Measurements from ENCODE around the gene SF3A2. TPM values are rescaled to one million over a fixed set of nuclear protein-coding genes. Genes with fewer than 3 reads are reported as not detected.

Gene SF3A2
- total RNA-seq, 1 donor from 2014 or later, result 107 TPM

- H3K4me1 Mint-ChIP-seq, result peaks cover 5% of the 10 kb centered on the region
- DNase-seq (no peak), ATAC-seq (ENCODE audit: low read depth) (no peak)
- no peaks in the 10 kb centered on the region for H3K9me3 Mint-ChIP-seq
- no peak overlapping the region for H3K27ac Mint-ChIP-seq
- CTCF ChIA-PET, result no interaction called here
- no peak overlapping the region for H3K4me3 Mint-ChIP-seq
- POLR2A ChIA-PET, result no interaction called here
- no peak for TF ChIP-seq CTCF (IDR thresholded peaks at IDR 0.05)
- H3K36me3 Mint-ChIP-seq (ENCODE audit: low read depth), result peaks cover 72% of the 10 kb centered on the region
- intact Hi-C loops (cut with micrococcal nuclease), result loop anchor here (5.0 kb wide), 1 partner anchor 38 kb away; no protein-coding TSS in a partner anchor
- H3K27me3 Mint-ChIP-seq, result no peaks in the 10 kb centered on the region
Measured at GRCh38 chr19:2195361-2195760, 41.3 kb upstream of the SF3A2 start.

- DNase-seq (no peak), ATAC-seq (ENCODE audit: low read depth) (no peak)
- ChIA-PET POLR2A (interaction anchor here (0.6 kb wide), 2 partner anchors 94 to 130 kb away, joined by 3 to 6 read pairs; no protein-coding TSS in a partner anchor), CTCF (no interaction called here)
- H3K27ac Mint-ChIP-seq, result no peak overlapping the region
- intact Hi-C loops (cut with micrococcal nuclease), result loop anchor here (5.0 kb wide), 1 partner anchor 39 kb away; no protein-coding TSS in a partner anchor
- no peaks in the 10 kb centered on the region for H3K9me3 Mint-ChIP-seq
- TF ChIP-seq CTCF (IDR thresholded peaks at IDR 0.05), result no peak
- H3K27me3 Mint-ChIP-seq, result no peaks in the 10 kb centered on the region
- peaks cover 5% of the 10 kb centered on the region for H3K4me1 Mint-ChIP-seq
- peaks cover 69% of the 10 kb centered on the region for H3K36me3 Mint-ChIP-seq (ENCODE audit: low read depth)
- no peak overlapping the region for H3K4me3 Mint-ChIP-seq
Measured at GRCh38 chr19:2195914-2196313, 40.7 kb upstream of the SF3A2 start.

- Mint-ChIP-seq H3K9me3 (no peaks in the 10 kb centered on the region), H3K4me3 (no peak overlapping the region), H3K27ac (no peak overlapping the region), H3K36me3 (ENCODE audit: low read depth) (peaks cover 67% of the 10 kb centered on the region), H3K4me1 (peaks cover 5% of the 10 kb centered on the region), H3K27me3 (no peaks in the 10 kb centered on the region)
- ATAC-seq (ENCODE audit: low read depth), result no peak
- ChIA-PET CTCF (no interaction called here), POLR2A (no interaction called here)
- intact Hi-C loops (cut with micrococcal nuclease), result loop anchor here (5.0 kb wide), 1 partner anchor 40 kb away; no protein-coding TSS in a partner anchor
- DNase-seq, result no peak
- no peak for TF ChIP-seq CTCF (IDR thresholded peaks at IDR 0.05)
Measured at GRCh38 chr19:2197270-2197669, 39.4 kb upstream of the SF3A2 start.

- peaks cover 62% of the 10 kb centered on the region for H3K36me3 Mint-ChIP-seq (ENCODE audit: low read depth)
- no peak overlapping the region for H3K27ac Mint-ChIP-seq
- no peak overlapping the region for H3K4me3 Mint-ChIP-seq
- H3K27me3 Mint-ChIP-seq, result no peaks in the 10 kb centered on the region
- ATAC-seq (ENCODE audit: low read depth) (no peak), DNase-seq (no peak)
- ChIA-PET POLR2A (interaction anchor here (0.5 kb wide), 1 partner anchor 37 kb away, joined by 4 read pairs; no protein-coding TSS in a partner anchor), CTCF (interaction anchor here (1.4 kb wide), 1 partner anchor 42 kb away, joined by 5 read pairs; no protein-coding TSS in a partner anchor)
- TF ChIP-seq CTCF (IDR thresholded peaks at IDR 0.05), result no peak
- intact Hi-C loops (cut with micrococcal nuclease), result loop anchor here (5.0 kb wide), 1 partner anchor 41 kb away; no protein-coding TSS in a partner anchor
- H3K9me3 Mint-ChIP-seq, result no peaks in the 10 kb centered on the region
- H3K4me1 Mint-ChIP-seq, result peaks cover 5% of the 10 kb centered on the region
Measured at GRCh38 chr19:2198317-2198716, 38.3 kb upstream of the SF3A2 start.

GRCh38 chr19:2199215-2199614 lies 37.4 kb upstream of the SF3A2 start:
- H3K27ac Mint-ChIP-seq, result no peak overlapping the region
- no peaks in the 10 kb centered on the region for H3K9me3 Mint-ChIP-seq
- ChIA-PET CTCF (interaction anchor here (1.0 to 1.4 kb wide), 2 partner anchors 41 to 43 kb away, joined by 4 to 5 read pairs; no protein-coding TSS in a partner anchor), POLR2A (no interaction called here)
- ATAC-seq (ENCODE audit: low read depth) (peak; percentile 52), DNase-seq (no peak)
- H3K36me3 Mint-ChIP-seq (ENCODE audit: low read depth), result peaks cover 60% of the 10 kb centered on the region
- no peaks in the 10 kb centered on the region for H3K27me3 Mint-ChIP-seq
- TF ChIP-seq CTCF (IDR thresholded peaks at IDR 0.05), result no peak
- no peak overlapping the region for H3K4me3 Mint-ChIP-seq
- intact Hi-C loops (cut with micrococcal nuclease), result loop anchor here (5.0 kb wide), 1 partner anchor 42 kb away; no protein-coding TSS in a partner anchor
- H3K4me1 Mint-ChIP-seq, result peaks cover 8% of the 10 kb centered on the region

Measured in activated B cell treated with CpG ODN at 0.5 μM for 24 hours (primary cell).